Astrocyte (in vitro differentiated cells and primary cell): ENCODE data around the gene LRIG1. TPM values are rescaled to one million over a fixed set of nuclear protein-coding genes. Genes with fewer than 3 reads are reported as not detected.
A peak's percentile ranks its signal among the peaks of the same experiment; 100 is the strongest.

ENCODE experiments used
- DNase-seq: peaks from one replicate; pipeline ENCODE4 v3.0.0-alpha.2; 2010; ENCODE audit warnings: low read depth
- FAIRE-seq: peaks from 2 replicates; lab custom pipeline; 2011; peaks lifted over from hg19 to GRCh38; lab: Jason Lieb, UNC
- H2AFZ ChIP-seq: 2 replicates; pipeline ENCODE4 v1.6.0; 2012; ENCODE audit warnings: low read depth, low read length, inconsistent platforms
- H3K27ac ChIP-seq: 2 replicates; pipeline ENCODE4 v1.5.1; 2011; ENCODE audit warnings: low read depth, low read length, inconsistent platforms
- H3K27me3 ChIP-seq: 2 replicates; pipeline ENCODE4 v1.6.0; 2011; ENCODE audit warnings: low read length, inconsistent platforms; ENCODE audit not compliant: insufficient read depth
- H3K36me3 ChIP-seq: 2 replicates; pipeline ENCODE4 v1.5.1; 2011; ENCODE audit warnings: low read length, inconsistent platforms; ENCODE audit not compliant: insufficient read depth
- H3K4me1 ChIP-seq: 2 replicates; pipeline ENCODE4 v1.5.1; 2011; ENCODE audit warnings: low read length, inconsistent platforms; ENCODE audit not compliant: insufficient read depth
- H3K4me2 ChIP-seq: 2 replicates; pipeline ENCODE4 v1.6.0; 2012; ENCODE audit warnings: low read length, inconsistent platforms
- H3K4me3 ChIP-seq: 2 replicates; pipeline ENCODE4 v1.5.1; 2011; ENCODE audit warnings: low read depth, mild to moderate bottlenecking, low read length, inconsistent platforms; ENCODE audit not compliant: insufficient read depth
- H3K79me2 ChIP-seq: 2 replicates; pipeline ENCODE4 v1.6.0; 2012; ENCODE audit warnings: mild to moderate bottlenecking, low read length, inconsistent platforms; ENCODE audit not compliant: insufficient read depth
- H3K9ac ChIP-seq: 2 replicates; pipeline ENCODE4 v1.6.0; 2012; ENCODE audit warnings: mild to moderate bottlenecking, low read length, inconsistent platforms
- H3K9me3 ChIP-seq: 2 replicates; pipeline ENCODE4 v1.5.1; 2012; ENCODE audit warnings: low read depth, mild to moderate bottlenecking, low read length, inconsistent platforms; ENCODE audit not compliant: insufficient read depth
- H4K20me1 ChIP-seq: 2 replicates; pipeline ENCODE4 v1.6.0; 2012; ENCODE audit warnings: low read length, inconsistent platforms; ENCODE audit not compliant: insufficient read depth
- H3K27ac Mint-ChIP-seq: one replicate; pipeline ENCODE4 v1.8.0; 2021; ENCODE audit warnings: mild to moderate bottlenecking, mixed read lengths; ENCODE audit not compliant: unreplicated experiment
- H3K27me3 Mint-ChIP-seq: one replicate; pipeline ENCODE4 v1.8.0; 2021; ENCODE audit warnings: low read depth, mixed read lengths; ENCODE audit not compliant: unreplicated experiment
- H3K36me3 Mint-ChIP-seq: one replicate; pipeline ENCODE4 v1.8.0; 2021; ENCODE audit warnings: low read depth, mixed read lengths; ENCODE audit not compliant: unreplicated experiment
- H3K4me1 Mint-ChIP-seq: one replicate; pipeline ENCODE4 v1.8.0; 2021; ENCODE audit warnings: low read depth, mixed read lengths; ENCODE audit not compliant: unreplicated experiment
- H3K4me3 Mint-ChIP-seq: one replicate; pipeline ENCODE4 v1.8.0; 2021; ENCODE audit warnings: mild to moderate bottlenecking, moderate library complexity, mixed read lengths; ENCODE audit not compliant: unreplicated experiment
- H3K9me3 Mint-ChIP-seq: one replicate; pipeline ENCODE4 v1.8.0; 2021; ENCODE audit warnings: mild to moderate bottlenecking, mixed read lengths; ENCODE audit not compliant: unreplicated experiment
- CTCF ChIP-seq: IDR thresholded peaks from 2 replicates; pipeline ENCODE4 v1.5.1; 2011; ENCODE audit warnings: low read depth, mild to moderate bottlenecking, inconsistent platforms, low read length, moderate library complexity; ENCODE audit not compliant: insufficient read depth
- EZH2 ChIP-seq: IDR thresholded peaks from 2 replicates; pipeline ENCODE4 v1.6.1; 2012; ENCODE audit warnings: mild to moderate bottlenecking, low read length, inconsistent platforms; ENCODE audit not compliant: insufficient read depth
- total RNA-seq: library from RNA; stranded (reverse); gene quantifications from 2 replicates; pipeline ENCODE4 v1.2.1, GENCODE V29; 2021

Gene LRIG1
- total RNA-seq, 1 donor from 2014 or later, result 39.7 TPM

DNA sequence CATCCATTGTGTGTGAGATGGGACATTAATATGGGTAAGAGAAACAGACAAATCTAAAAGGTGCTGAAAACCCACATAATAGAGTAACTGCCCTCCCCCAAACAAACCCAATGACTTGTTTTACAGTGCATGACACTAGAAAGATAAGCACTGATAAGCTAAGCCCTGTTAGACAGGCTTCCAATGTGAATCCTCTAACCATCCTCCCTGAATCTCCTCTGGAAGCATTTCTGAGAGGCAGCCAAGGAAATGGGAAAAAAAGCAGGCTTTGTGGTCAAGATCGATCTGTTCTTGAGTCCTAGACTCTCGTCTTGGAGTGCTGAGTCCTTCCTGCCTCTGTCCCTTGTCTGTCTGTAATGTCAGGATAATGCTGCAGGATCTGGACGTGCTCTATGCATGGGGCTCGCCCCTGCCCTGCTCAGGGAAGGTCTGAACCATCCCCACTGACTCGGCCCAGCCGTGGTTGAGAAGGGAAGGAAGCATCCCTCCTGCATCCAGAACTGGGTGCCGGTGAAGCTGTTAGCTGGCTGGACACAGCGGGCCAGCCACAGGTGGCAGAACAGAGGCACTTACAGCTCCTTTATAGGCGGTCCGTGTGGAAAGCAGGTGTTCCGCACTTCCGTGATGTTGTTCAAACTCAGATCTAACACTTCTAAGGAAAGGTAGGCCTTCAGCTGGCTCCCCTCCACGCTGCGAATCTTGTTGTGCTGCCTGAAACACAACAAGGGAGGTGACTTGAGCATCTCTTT lies 84.1 kb downstream of the LRIG1 start:
- Histone ChIP-seq H3K4me3 (no peak overlapping the region), H3K9me3 (peaks cover 4% of the 10 kb centered on the region), H2AFZ (no peak overlapping the region), H3K27ac (no peak overlapping the region), H3K9ac (peak overlapping the region; percentile 1), H3K79me2 (peaks cover 23% of the 10 kb centered on the region), H3K27me3 (no peaks in the 10 kb centered on the region), H3K4me2 (no peak overlapping the region), H3K36me3 (no peaks in the 10 kb centered on the region), H3K4me1 (peaks cover 45% of the 10 kb centered on the region), H4K20me1 (no peaks in the 10 kb centered on the region)
- Mint-ChIP-seq H3K27me3 (no peaks in the 10 kb centered on the region), H3K4me1 (peaks cover 39% of the 10 kb centered on the region), H3K27ac (peak overlapping the region; percentile 63), H3K4me3 (peak overlapping the region; percentile 13), H3K9me3 (peaks cover 9% of the 10 kb centered on the region), H3K36me3 (peaks cover 29% of the 10 kb centered on the region)
- TF ChIP-seq CTCF (no peak), EZH2 (no peak)
- DNase-seq, result peak; percentile 74
- FAIRE-seq, result no peak

GRCh38 chr3:66415867-66416428 lies 84.9 kb downstream of the LRIG1 start:
- Histone ChIP-seq H3K4me2 (no peak overlapping the region), H3K27me3 (no peaks in the 10 kb centered on the region), H3K9me3 (no peaks in the 10 kb centered on the region), H3K27ac (no peak overlapping the region), H4K20me1 (no peaks in the 10 kb centered on the region), H3K79me2 (peaks cover 23% of the 10 kb centered on the region), H3K4me1 (peaks cover 45% of the 10 kb centered on the region), H3K36me3 (no peaks in the 10 kb centered on the region), H3K4me3 (no peak overlapping the region), H2AFZ (no peak overlapping the region), H3K9ac (no peak overlapping the region)
- H3K9me3 Mint-ChIP-seq, result peaks cover 6% of the 10 kb centered on the region
- no peak for TF ChIP-seq CTCF
- no peak for TF ChIP-seq EZH2
- no peak overlapping the region for H3K4me3 Mint-ChIP-seq
- no peak overlapping the region for H3K27ac Mint-ChIP-seq
- H3K27me3 Mint-ChIP-seq, result no peaks in the 10 kb centered on the region
- H3K36me3 Mint-ChIP-seq, result peaks cover 33% of the 10 kb centered on the region
- no peak for DNase-seq
- peaks cover 44% of the 10 kb centered on the region for H3K4me1 Mint-ChIP-seq
- no peak for FAIRE-seq

DNA sequence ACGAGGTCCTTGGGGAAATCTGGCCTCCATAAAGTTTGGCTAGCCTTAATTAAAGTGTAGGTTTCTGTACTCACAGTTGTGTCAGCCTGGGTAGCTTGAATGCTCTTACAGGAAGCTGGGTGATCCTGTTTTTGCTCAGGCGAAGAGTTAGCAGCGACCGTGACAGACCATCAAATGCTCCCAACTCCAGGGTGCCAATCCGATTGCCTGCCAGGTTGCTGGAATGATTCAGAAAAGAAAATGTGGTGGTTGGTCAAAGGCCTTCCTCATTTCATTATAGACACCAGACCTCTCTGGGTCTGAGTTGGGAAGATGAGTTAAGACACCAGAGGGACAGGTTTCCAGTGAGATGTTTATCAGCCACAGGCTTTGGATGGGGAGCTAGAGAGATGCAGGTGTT lies 86.0 kb downstream of the LRIG1 start:
- H3K27me3 ChIP-seq, result no peaks in the 10 kb centered on the region
- peaks cover 15% of the 10 kb centered on the region for H3K79me2 ChIP-seq
- no peak overlapping the region for H3K4me3 ChIP-seq
- FAIRE-seq (no peak), DNase-seq (no peak)
- H2AFZ ChIP-seq, result no peak overlapping the region
- H3K4me3 Mint-ChIP-seq, result no peak overlapping the region
- H3K36me3 Mint-ChIP-seq, result peaks cover 28% of the 10 kb centered on the region
- no peaks in the 10 kb centered on the region for H3K27me3 Mint-ChIP-seq
- H3K27ac ChIP-seq, result no peak overlapping the region
- no peak overlapping the region for H3K9ac ChIP-seq
- H3K27ac Mint-ChIP-seq, result no peak overlapping the region
- no peaks in the 10 kb centered on the region for H4K20me1 ChIP-seq
- peaks cover 44% of the 10 kb centered on the region for H3K4me1 Mint-ChIP-seq
- no peaks in the 10 kb centered on the region for H3K9me3 Mint-ChIP-seq
- no peak overlapping the region for H3K4me2 ChIP-seq
- TF ChIP-seq CTCF, result no peak
- no peak for TF ChIP-seq EZH2
- peaks cover 45% of the 10 kb centered on the region for H3K4me1 ChIP-seq
- no peaks in the 10 kb centered on the region for H3K9me3 ChIP-seq
- H3K36me3 ChIP-seq, result no peaks in the 10 kb centered on the region
